Measurements from ENCODE around the gene VENTX.

VENTX gene, protein sequence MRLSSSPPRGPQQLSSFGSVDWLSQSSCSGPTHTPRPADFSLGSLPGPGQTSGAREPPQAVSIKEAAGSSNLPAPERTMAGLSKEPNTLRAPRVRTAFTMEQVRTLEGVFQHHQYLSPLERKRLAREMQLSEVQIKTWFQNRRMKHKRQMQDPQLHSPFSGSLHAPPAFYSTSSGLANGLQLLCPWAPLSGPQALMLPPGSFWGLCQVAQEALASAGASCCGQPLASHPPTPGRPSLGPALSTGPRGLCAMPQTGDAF

DNA sequence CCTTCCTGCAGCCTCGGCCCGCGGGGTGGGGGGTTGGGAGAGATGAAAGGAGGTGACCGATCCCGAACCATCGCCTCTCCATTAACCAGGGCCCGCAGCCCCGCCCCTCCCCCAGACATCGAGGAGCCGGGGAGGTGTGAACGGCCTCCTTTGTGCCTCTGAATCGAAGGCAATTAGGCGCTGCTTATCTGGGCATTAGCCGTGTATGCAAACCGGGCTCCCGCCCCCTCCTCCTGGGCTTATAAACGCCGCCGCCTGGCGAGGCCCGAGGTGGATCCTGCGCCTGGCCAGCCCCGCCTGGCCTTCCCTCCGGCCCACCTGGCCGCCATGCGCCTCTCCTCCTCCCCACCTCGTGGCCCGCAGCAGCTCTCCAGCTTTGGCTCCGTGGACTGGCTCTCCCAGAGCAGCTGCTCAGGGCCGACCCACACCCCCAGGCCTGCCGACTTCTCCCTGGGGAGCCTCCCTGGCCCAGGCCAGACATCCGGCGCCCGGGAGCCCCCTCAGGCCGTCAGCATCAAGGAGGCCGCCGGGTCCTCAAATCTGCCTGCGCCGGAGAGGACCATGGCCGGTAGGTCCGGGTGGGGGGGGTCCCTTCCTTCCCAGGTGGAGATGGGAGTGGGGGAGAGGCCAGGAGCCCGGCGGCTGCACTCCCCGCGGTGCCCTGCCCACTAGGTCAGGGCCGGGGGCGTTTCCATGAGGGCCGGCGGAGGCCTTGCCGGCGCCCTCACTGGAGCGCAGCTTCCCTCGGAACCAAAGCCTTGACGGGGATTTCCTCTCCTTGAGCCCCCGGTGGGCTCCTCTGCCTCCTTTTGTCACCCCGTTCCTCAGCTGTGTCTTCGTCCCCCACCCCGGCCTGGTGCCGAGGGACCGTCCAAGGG is at the start of gene VENTX:
Gene VENTX (plus strand): TSS at position 268 of the 878 bp plus-strand sequence. CDS start 60 bp downstream, at position 328.
- H3K4me3 ChIP-seq (replicated peaks in 1 of 2; ENCODE audit: low read depth in 2 of 2, low read length in 2 of 2) = no peak within 1 kb of the TSS
- TF ChIP-seq, protein P1, sequence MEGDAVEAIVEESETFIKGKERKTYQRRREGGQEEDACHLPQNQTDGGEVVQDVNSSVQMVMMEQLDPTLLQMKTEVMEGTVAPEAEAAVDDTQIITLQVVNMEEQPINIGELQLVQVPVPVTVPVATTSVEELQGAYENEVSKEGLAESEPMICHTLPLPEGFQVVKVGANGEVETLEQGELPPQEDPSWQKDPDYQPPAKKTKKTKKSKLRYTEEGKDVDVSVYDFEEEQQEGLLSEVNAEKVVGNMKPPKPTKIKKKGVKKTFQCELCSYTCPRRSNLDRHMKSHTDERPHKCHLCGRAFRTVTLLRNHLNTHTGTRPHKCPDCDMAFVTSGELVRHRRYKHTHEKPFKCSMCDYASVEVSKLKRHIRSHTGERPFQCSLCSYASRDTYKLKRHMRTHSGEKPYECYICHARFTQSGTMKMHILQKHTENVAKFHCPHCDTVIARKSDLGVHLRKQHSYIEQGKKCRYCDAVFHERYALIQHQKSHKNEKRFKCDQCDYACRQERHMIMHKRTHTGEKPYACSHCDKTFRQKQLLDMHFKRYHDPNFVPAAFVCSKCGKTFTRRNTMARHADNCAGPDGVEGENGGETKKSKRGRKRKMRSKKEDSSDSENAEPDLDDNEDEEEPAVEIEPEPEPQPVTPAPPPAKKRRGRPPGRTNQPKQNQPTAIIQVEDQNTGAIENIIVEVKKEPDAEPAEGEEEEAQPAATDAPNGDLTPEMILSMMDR (IDR thresholded peaks at IDR 0.05; ENCODE audit: low read depth, low read length) = no peak
- DNase-seq (ENCODE audit: low read depth in 2 of 2) = no peak

- TF ChIP-seq, protein P1 (IDR thresholded peaks at IDR 0.05; ENCODE audit: low read depth, low read length) = no peak
- DNase-seq (ENCODE audit: low read depth in 2 of 2) = no peak
- no peak overlapping the region for H3K4me3 ChIP-seq (replicated peaks in 1 of 2; ENCODE audit: low read depth in 2 of 2, low read length in 2 of 2)
These were observed 49.6 kb upstream of the VENTX start for GRCh38 chr10:133187906-133188681.

DNA sequence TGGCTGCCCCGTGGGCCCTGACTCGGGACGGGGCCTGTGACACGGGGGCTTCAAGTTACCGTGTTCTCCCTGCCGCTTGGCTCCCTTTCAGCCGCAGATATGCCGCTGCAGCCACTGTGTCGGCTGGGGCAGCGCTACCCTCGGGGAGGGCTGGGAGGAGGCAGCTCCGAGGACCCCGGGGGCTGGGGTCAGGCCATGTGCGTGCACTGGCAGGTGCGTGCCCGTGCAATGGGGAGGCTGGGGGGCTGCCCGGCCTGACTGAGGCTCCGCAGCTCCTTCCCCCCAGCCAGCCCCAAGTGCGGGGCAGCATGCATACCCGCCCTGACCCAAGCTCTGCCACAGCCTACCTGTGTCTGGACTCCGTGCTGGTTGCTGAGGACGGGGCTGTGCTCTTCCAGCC is 48.4 kb upstream of the VENTX start:
- TF ChIP-seq, protein P1 (IDR thresholded peaks at IDR 0.05; ENCODE audit: low read depth, low read length) = no peak
- DNase-seq (ENCODE audit: low read depth in 2 of 2) = no peak
- no peak overlapping the region for H3K4me3 ChIP-seq (replicated peaks in 1 of 2; ENCODE audit: low read depth in 2 of 2, low read length in 2 of 2)

GRCh38 chr10:133189726-133190125 is 47.9 kb upstream of the VENTX start:
- no peak for DNase-seq (ENCODE audit: low read depth in 2 of 2)
- H3K4me3 ChIP-seq (replicated peaks in 1 of 2; ENCODE audit: low read depth in 2 of 2, low read length in 2 of 2) = no peak overlapping the region
- TF ChIP-seq, protein P1 (IDR thresholded peaks at IDR 0.05; ENCODE audit: low read depth, low read length) = no peak

DNA sequence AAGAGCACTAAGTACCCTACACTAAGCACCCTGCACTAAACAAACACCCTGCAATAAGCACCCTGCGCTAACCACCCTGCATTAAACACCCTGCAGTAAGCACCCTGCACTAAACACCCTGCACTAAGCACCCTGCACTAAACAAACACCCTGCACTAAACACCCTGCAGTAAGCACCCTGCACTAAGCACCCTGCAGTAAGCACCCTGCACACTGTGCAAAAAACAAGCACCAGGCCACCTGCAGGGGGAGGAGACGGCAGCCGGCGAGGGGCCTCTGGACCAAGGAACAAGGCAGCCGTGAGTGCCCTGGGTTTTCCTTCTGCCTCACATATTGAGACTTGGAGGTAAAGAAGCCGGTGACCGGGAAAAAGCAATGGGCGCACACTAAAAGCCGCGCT is 47.4 kb upstream of the VENTX start:
- no peak overlapping the region for H3K4me3 ChIP-seq (replicated peaks in 1 of 2; ENCODE audit: low read depth in 2 of 2, low read length in 2 of 2)
- DNase-seq (ENCODE audit: low read depth in 2 of 2) = no peak
- TF ChIP-seq, protein P1 (IDR thresholded peaks at IDR 0.05; ENCODE audit: low read depth, low read length) = no peak

DNA sequence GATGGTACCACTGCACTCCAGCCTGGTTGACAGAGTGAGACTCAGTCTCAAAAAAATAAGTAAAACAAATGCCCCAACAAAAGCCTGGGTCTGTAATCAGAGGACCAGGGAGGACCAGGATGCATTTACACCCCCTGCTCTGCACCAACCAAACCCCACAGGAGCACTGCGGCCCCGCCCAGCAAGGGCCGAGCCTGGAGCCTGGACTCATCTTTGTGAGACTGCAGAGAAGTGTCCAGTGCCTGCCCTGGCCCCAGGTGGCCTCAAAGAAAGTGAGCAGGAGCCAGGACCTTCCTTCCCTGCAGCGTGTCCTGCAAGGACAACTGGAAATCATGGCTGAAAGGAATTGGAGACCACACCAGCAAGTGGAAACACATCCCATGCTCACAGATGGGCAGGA is 46.0 kb upstream of the VENTX start:
- H3K4me3 ChIP-seq (replicated peaks in 1 of 2; ENCODE audit: low read depth in 2 of 2, low read length in 2 of 2) = no peak overlapping the region
- TF ChIP-seq, protein P1 (IDR thresholded peaks at IDR 0.05; ENCODE audit: low read depth, low read length) = no peak
- no peak for DNase-seq (ENCODE audit: low read depth in 2 of 2)
